H1 (cell line): ENCODE data around the gene ALDH3A1. TPM values are rescaled to one million over a fixed set of nuclear protein-coding genes. Genes with fewer than 3 reads are reported as not detected.

Experiments used
- E2F6 ChIP-seq: IDR thresholded peaks from 2 replicates; pipeline ENCODE4 v1.6.1; 2012; ENCODE audit warnings: inconsistent platforms
- EP300 ChIP-seq, 2 experiments: IDR thresholded peaks; 1 replicate in 1 of 2; 2 replicates in 1 of 2; pipeline ENCODE4 v1.6.1; 2011 to 2012; ENCODE audit warnings: low read depth in 2 of 2, low read length in 2 of 2, mild to moderate bottlenecking in 2 of 2, borderline replicate concordance in 1 of 2, inconsistent platforms in 1 of 2, moderate library complexity in 1 of 2
- RNF2 ChIP-seq: fragments of 200-900, 300-1000 bp; sonication (generic); IDR thresholded peaks from 2 replicates; pipeline ENCODE4 v1.7.1; 2016; ENCODE audit warnings: borderline replicate concordance, low read depth, mild to moderate bottlenecking, antibody characterized with exemption, low read length; ENCODE audit not compliant: poor library complexity, severe bottlenecking; ENCODE audit errors: missing control alignments
- polyA plus RNA-seq, 7 experiments: library from polyadenylated mRNA; depleted of rRNA in 3 of 7; stranded (reverse) in 5 of 7; unstranded in 2 of 7; fragments of >200 nt in 5 of 7; fragments of 200-250 nt in 2 of 7; gene quantifications; 1 replicate in 5 of 7; 2 replicates in 1 of 7; 4 replicates in 1 of 7; pipeline versions ENCODE4 v1.2.1 to v1.2.3, GENCODE V29; 2011 to 2013; ENCODE audit warnings: missing spikeins in 2 of 7, mixed read lengths in 2 of 7
- total RNA-seq: library from RNA; stranded (reverse); fragmentation: NEBNext Ultra II Directional; extraction: Animal tissue kit (Norgen Biotek cat#: 25700); gene quantifications from 2 replicates; pipeline ENCODE4 v1.2.1, GENCODE V29; 2021

Gene ALDH3A1
- total and polyA plus RNA-seq, 2 of the 8 experiments (the other 6 are each of a cell fraction or from before 2014, with no cell fraction given) = 0.37 to 1.4 TPM

DNA sequence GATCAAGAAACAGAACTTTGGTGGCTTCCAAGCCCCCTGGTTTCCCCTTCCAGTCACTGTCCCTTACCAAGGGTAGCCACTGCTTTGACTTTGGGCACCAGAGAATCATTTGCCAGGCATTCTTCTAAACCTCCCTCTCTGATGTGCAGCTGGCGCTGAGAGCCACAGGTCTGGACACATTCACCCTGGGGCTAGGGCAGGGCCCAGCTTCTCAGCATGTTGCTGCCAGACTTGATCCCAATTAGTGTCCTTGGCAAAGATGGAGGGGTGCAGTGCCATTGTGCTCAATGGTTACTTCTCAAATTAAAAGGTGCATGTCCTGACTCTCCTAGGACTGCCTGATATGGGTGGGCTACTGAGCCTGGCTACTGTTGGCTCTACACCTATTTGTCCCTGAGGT, 24.1 kb downstream of the ALDH3A1 start (continued):
- no peak for TF ChIP-seq E2F6
- TF ChIP-seq RNF2 = no peak
- TF ChIP-seq EP300 (IDR thresholded peaks at IDR 0.05; ENCODE audit: borderline replicate concordance in 1 of 2, low read depth in 2 of 2, low read length in 2 of 2) = no peak
